Neuronal stem cell (in vitro differentiated cells): ENCODE results near the gene SYT13.

Experiments used
- DNase-seq: peaks from one replicate; pipeline ENCODE4 v3.0.0-alpha.2; 2013; ENCODE audit warnings: low spot score
- H2AFZ ChIP-seq: one replicate; pipeline ENCODE4 v1.6.1; 2013; ENCODE audit warnings: mild to moderate bottlenecking, low read length, inconsistent platforms
- H2AK5ac ChIP-seq: 2 replicates; pipeline ENCODE4 v1.6.1; 2013; ENCODE audit warnings: low read depth, mild to moderate bottlenecking, inconsistent platforms, low read length, moderate library complexity, mixed read lengths
- H2BK120ac ChIP-seq: 2 replicates; pipeline ENCODE4 v1.6.1; 2013; ENCODE audit warnings: low read depth, mild to moderate bottlenecking, inconsistent platforms, low read length, moderate library complexity, mixed read lengths
- H2BK12ac ChIP-seq: one replicate; pipeline ENCODE4 v1.6.1; 2013; ENCODE audit warnings: low read length, inconsistent platforms
- H2BK15ac ChIP-seq: 2 replicates; pipeline ENCODE4 v1.6.1; 2013; ENCODE audit warnings: mild to moderate bottlenecking, low read length, inconsistent platforms, mixed read lengths
- H2BK5ac ChIP-seq: one replicate; pipeline ENCODE4 v1.6.1; 2013; ENCODE audit warnings: inconsistent platforms, mild to moderate bottlenecking, low read length, moderate library complexity
- H3K14ac ChIP-seq: one replicate; pipeline ENCODE4 v1.6.1; 2013; ENCODE audit warnings: low read length, inconsistent platforms
- H3K18ac ChIP-seq: 2 replicates; pipeline ENCODE4 v1.6.1; 2013; ENCODE audit warnings: low read length, inconsistent platforms
- H3K23ac ChIP-seq: 2 replicates; pipeline ENCODE4 v1.6.1; 2013; ENCODE audit warnings: low read depth, mild to moderate bottlenecking, mixed read lengths, low read length, inconsistent platforms; ENCODE audit not compliant: poor library complexity
- H3K27ac ChIP-seq: replicated peaks from 3 replicates; pipeline ENCODE4 v1.5.1; 2013; ENCODE audit warnings: low read length, inconsistent platforms
- H3K27me3 ChIP-seq, 3 experiments: 2 replicates each; pipeline ENCODE4 v1.6.1; 2013; ENCODE audit warnings: low read length in 3 of 3, mild to moderate bottlenecking in 2 of 3, inconsistent platforms in 1 of 3, low read depth in 1 of 3, mixed read lengths in 1 of 3, moderate library complexity in 1 of 3; ENCODE audit not compliant: control insufficient read depth in 3 of 3, insufficient read depth in 3 of 3
- H3K36me3 ChIP-seq, 2 donors: replicated peaks in 1 of 2; 2 replicates each; pipeline ENCODE4 v1.6.1; 2013; ENCODE audit warnings: low read length in 2 of 2; ENCODE audit not compliant: control insufficient read depth in 2 of 2, insufficient read depth in 2 of 2
- H3K4ac ChIP-seq: 2 replicates; pipeline ENCODE4 v1.6.1; 2013; ENCODE audit warnings: inconsistent platforms, mild to moderate bottlenecking, low read length, moderate library complexity
- H3K4me1 ChIP-seq, 2 donors: 1 replicate in 1 of 2; 2 replicates in 1 of 2; pipeline ENCODE4 v1.6.1; 2013; ENCODE audit warnings: low read length in 2 of 2, low read depth in 1 of 2; ENCODE audit not compliant: control insufficient read depth in 2 of 2, insufficient read depth in 1 of 2
- H3K4me2 ChIP-seq: one replicate; pipeline ENCODE4 v1.6.1; 2013; ENCODE audit warnings: mild to moderate bottlenecking, low read length, inconsistent platforms; ENCODE audit not compliant: insufficient read depth, poor library complexity, severe bottlenecking
- H3K4me3 ChIP-seq, 2 donors: 2 replicates each; pipeline ENCODE4 v1.5.1; 2013; ENCODE audit warnings: low read length in 2 of 2, mild to moderate bottlenecking in 2 of 2, inconsistent platforms in 1 of 2, moderate library complexity in 1 of 2
- H3K79me1 ChIP-seq: one replicate; pipeline ENCODE4 v1.6.1; 2013; ENCODE audit warnings: low read depth, mild to moderate bottlenecking, inconsistent platforms, low read length, moderate library complexity
- H3K9ac ChIP-seq: one replicate; pipeline ENCODE4 v1.6.1; 2013; ENCODE audit warnings: mild to moderate bottlenecking, low read depth, low read length, inconsistent platforms; ENCODE audit not compliant: poor library complexity
- H3K9me3 ChIP-seq, 2 donors: replicated peaks in 1 of 2; 2 replicates each; pipeline versions ENCODE3 to v1.6.1; 2013; ENCODE audit warnings: low read length in 2 of 2, mild to moderate bottlenecking in 2 of 2, inconsistent platforms in 1 of 2, low read depth in 1 of 2, mixed read lengths in 1 of 2, moderate library complexity in 1 of 2; ENCODE audit not compliant: control insufficient read depth in 2 of 2, insufficient read depth in 1 of 2
- H4K8ac ChIP-seq: one replicate; pipeline ENCODE4 v1.6.1; 2013; ENCODE audit warnings: low read depth, mild to moderate bottlenecking, inconsistent platforms, low read length, moderate library complexity
- H4K91ac ChIP-seq: one replicate; pipeline ENCODE4 v1.6.1; 2013; ENCODE audit warnings: low read length, low read depth, mild to moderate bottlenecking, inconsistent platforms; ENCODE audit not compliant: poor library complexity
- WGBS, 2 donors: extraction: QIAGEN DNeasy Blood & Tissue Kit; methylation state at CpG; one replicate each; pipeline ENCODE4 v1.1.7; 2013; ENCODE audit warnings: missing lambda C conversion rate in 2 of 2, mixed read lengths in 1 of 2; ENCODE audit not compliant: insufficient read length in 2 of 2, insufficient replicate concordance in 1 of 2; ENCODE audit errors: extremely low coverage in 2 of 2; 5-methylcytosine and 5-hydroxymethylcytosine counted together

SYT13 gene

GRCh38 chr11:45318516-45318915 is 32.4 kb upstream of the SYT13 start:
- Histone ChIP-seq H3K9ac (no peak overlapping the region), H2BK5ac (no peak overlapping the region), H2BK120ac (no peak overlapping the region), H2AFZ (no peak overlapping the region), H3K4me2 (no peak overlapping the region), H3K36me3 (peaks cover 0 to 1% of the 10 kb centered on the region in 2 donors), H3K14ac (no peak overlapping the region), H3K18ac (no peak overlapping the region), H4K8ac (no peak overlapping the region), H3K9me3 (no peaks in the 10 kb centered on the region), H3K27ac (no peak overlapping the region), H2AK5ac (no peak overlapping the region), H3K79me1 (no peaks in the 10 kb centered on the region), H3K27me3 (peaks cover 0 to 24% (median 0%) of the 10 kb centered on the region in 3 experiments), H3K23ac (no peak overlapping the region), H4K91ac (no peak overlapping the region), H3K4ac (no peak overlapping the region), H3K4me3 (no peak overlapping the region), H2BK15ac (no peak overlapping the region), H3K4me1 (no peaks in the 10 kb centered on the region), H2BK12ac (no peak overlapping the region)
- no CpG with 5 or more reads among the region's 2 CpGs for WGBS, 2 donors
- DNase-seq = no peak

DNA sequence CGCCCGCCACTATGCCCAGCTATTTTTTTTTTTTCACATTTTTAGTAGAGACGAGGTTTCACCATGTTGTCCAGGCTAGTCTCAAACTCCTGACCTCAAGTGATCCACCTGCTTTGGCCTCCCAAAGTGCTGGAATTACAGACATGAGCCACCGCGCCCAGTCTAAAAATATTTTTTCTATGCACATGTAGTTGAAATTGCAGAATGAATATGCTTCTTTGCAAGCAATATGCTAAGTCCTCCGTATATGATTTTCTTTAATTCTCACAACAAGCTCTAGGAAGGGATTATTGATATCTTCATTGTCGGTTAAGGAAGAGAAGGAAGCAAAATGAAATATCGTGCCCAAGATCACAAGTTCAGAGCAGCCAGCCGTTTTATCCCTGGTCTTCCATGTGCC is 30.1 kb upstream of the SYT13 start:
- H3K4ac ChIP-seq = no peak overlapping the region
- H2BK12ac ChIP-seq = no peak overlapping the region
- H3K14ac ChIP-seq = no peak overlapping the region
- H3K79me1 ChIP-seq = no peaks in the 10 kb centered on the region
- no peak overlapping the region for H2BK5ac ChIP-seq
- H2AK5ac ChIP-seq = no peak overlapping the region
- H3K23ac ChIP-seq = no peak overlapping the region
- H3K4me2 ChIP-seq = no peak overlapping the region
- WGBS, 2 donors = no CpG with 5 or more reads among the region's 9 CpGs
- H2AFZ ChIP-seq = no peak overlapping the region
- no peak overlapping the region for H4K91ac ChIP-seq
- H3K9me3 ChIP-seq = no peaks in the 10 kb centered on the region
- no peak overlapping the region for H3K4me3 ChIP-seq
- H3K27me3 ChIP-seq = peaks cover 0 to 16% (median 0%) of the 10 kb centered on the region in 3 experiments
- H3K36me3 ChIP-seq = peaks cover 0 to 1% of the 10 kb centered on the region in 2 donors
- H2BK120ac ChIP-seq = no peak overlapping the region
- H3K4me1 ChIP-seq = no peaks in the 10 kb centered on the region
- H3K9ac ChIP-seq = no peak overlapping the region
- no peak overlapping the region for H4K8ac ChIP-seq
- no peak overlapping the region for H3K27ac ChIP-seq
- H3K18ac ChIP-seq = no peak overlapping the region
- DNase-seq = no peak
- no peak overlapping the region for H2BK15ac ChIP-seq

GRCh38 chr11:45314900-45315299 is 28.8 kb upstream of the SYT13 start:
- H4K8ac ChIP-seq = no peak overlapping the region
- no peak overlapping the region for H3K27ac ChIP-seq
- H3K79me1 ChIP-seq = no peaks in the 10 kb centered on the region
- no peak overlapping the region for H2BK15ac ChIP-seq
- no peak overlapping the region for H2BK12ac ChIP-seq
- no peak overlapping the region for H2BK120ac ChIP-seq
- peaks cover 0 to 1% of the 10 kb centered on the region in 2 donors for H3K36me3 ChIP-seq
- H3K4me2 ChIP-seq = no peak overlapping the region
- no peak overlapping the region for H3K14ac ChIP-seq
- no peak overlapping the region for H4K91ac ChIP-seq
- no peak overlapping the region for H3K9ac ChIP-seq
- peaks cover 0 to 14% (median 0%) of the 10 kb centered on the region in 3 experiments for H3K27me3 ChIP-seq
- no peak overlapping the region for H2BK5ac ChIP-seq
- no CpG with 5 or more reads among the region's 2 CpGs for WGBS, 2 donors
- no peak overlapping the region for H3K4ac ChIP-seq
- no peaks in the 10 kb centered on the region for H3K4me1 ChIP-seq
- H3K23ac ChIP-seq = no peak overlapping the region
- H3K9me3 ChIP-seq = no peaks in the 10 kb centered on the region
- H3K4me3 ChIP-seq = no peak overlapping the region
- no peak for DNase-seq
- H2AFZ ChIP-seq = no peak overlapping the region
- no peak overlapping the region for H3K18ac ChIP-seq
- H2AK5ac ChIP-seq = no peak overlapping the region

DNA sequence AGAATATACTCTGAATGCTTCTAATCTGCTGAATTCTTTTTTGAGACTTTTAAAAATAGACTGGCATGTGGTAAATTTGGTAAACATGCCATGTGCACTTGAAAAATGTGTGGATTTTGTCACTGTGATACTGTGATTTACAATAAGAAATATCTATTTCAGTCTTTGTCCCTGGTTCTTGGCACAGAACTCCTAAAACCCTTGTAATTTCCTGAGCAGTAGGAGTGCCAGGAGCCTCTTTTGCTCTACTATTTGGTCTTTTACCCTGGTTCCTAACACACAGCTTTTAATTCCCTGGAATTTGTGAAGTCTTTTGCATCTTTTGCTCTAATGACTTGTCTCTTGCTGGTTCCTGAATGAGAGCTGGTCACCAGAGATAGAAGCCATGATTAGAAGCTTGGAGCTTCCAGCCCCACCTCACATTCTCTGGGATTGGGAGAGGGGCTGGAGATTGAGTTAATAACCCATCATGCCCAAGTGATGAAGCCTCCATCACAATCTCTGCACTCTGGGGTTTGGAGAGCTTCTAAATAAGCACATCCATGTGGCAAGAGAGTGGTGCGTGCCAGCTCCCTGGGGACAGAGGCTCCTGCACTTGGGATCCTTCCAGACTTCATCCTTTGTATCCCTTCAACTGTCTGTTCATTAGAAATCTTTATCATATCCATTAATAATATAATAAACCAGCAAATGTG is 27.2 kb upstream of the SYT13 start:
- Histone ChIP-seq H2BK12ac (no peak overlapping the region), H3K27me3 (peaks cover 0 to 14% (median 0%) of the 10 kb centered on the region in 3 experiments), H3K27ac (no peak overlapping the region), H3K9ac (no peak overlapping the region), H3K4ac (no peak overlapping the region), H3K4me3 (no peak overlapping the region), H2BK5ac (no peak overlapping the region), H3K18ac (no peak overlapping the region), H3K36me3 (peaks cover 0 to 1% of the 10 kb centered on the region in 2 donors), H3K79me1 (no peaks in the 10 kb centered on the region), H2BK15ac (no peak overlapping the region), H3K4me1 (no peaks in the 10 kb centered on the region), H2AK5ac (no peak overlapping the region), H4K8ac (no peak overlapping the region), H3K14ac (no peak overlapping the region), H3K4me2 (no peak overlapping the region), H3K9me3 (no peaks in the 10 kb centered on the region), H2AFZ (no peak overlapping the region), H4K91ac (no peak overlapping the region), H3K23ac (no peak overlapping the region), H2BK120ac (no peak overlapping the region)
- no peak for DNase-seq
- WGBS, 2 donors = no CpG with 5 or more reads among the region's 1 CpG
